ENCODE data around the gene KTN1. TPM values are rescaled to one million over a fixed set of nuclear protein-coding genes. Genes with fewer than 3 reads are reported as not detected.

KTN1 gene
- 90.7 TPM for total RNA-seq (2013)
- polyA plus RNA-seq, result 10 to 100 TPM in 2 of 3 donors, 1 to 10 TPM in 1; 4.6 to 31.4 (median 17.9) TPM
- 14.0 and 21.6 TPM in 2 replicates for polyA minus RNA-seq
- total RNA-seq, result 180 to 332 (median 216) reads per million in 11 experiments

DNA sequence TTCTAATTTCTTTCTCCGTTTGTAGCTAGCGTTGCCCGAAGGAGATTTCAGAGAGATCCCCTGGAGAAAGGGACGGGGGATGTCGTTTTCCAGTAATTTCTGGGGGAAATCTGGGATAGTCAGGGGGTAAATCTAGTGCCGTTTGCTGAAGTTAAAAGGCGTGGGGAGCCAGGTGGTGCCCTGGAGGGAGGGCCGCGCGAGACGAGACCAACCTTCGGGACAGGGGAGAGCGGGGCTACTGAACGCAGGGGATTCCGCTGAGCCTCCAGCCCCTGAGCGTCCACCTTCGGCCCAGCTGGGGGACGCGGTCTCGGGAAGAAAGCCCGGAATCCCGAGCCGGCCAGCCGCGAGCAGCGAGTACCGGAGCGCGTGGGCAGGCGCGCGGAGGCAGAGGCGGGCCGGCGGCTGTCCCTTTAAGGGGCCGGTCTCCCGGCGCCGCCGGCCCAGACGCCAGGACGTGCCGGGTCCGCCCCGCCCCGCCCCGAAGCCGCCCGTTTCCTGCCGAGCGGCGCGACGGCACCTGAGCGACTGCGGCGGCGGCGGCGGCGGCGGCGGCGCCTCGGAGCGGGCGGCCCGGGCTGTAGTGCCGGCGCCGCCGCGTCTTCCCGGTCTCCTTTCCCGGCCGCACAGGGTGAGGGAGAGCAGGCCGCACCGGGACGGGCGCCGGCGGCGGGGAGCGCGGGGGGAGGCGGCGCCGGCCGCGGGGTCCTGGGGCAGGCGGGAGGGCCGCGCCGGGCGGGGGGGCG is at the start of gene KTN1:
Gene KTN1 (plus strand): TSS at position 484 of the 746 bp plus-strand sequence. CDS start 31,842 bp downstream, outside the sequence.
- Histone ChIP-seq H3K79me2 (ENCODE audit: insufficient read depth, low read length) (peaks cover 45% of the 10 kb centered on the region), H3K4me1 (ENCODE audit: control insufficient read depth in 1 of 2, insufficient read depth in 2 of 2, low read length in 2 of 2) (peaks cover 35 to 48% of the 10 kb centered on the region in 2 donors), H3K9me3 (replicated peaks in 1 of 2; ENCODE audit: control insufficient read depth in 1 of 2, insufficient read depth in 1 of 2, low read length in 2 of 2) (no peaks in the 10 kb centered on the region), H3K36me3 (replicated peaks in 1 of 2; ENCODE audit: control insufficient read depth in 1 of 2, insufficient read depth in 2 of 2, low read length in 2 of 2) (no peaks in the 10 kb centered on the region), H3K4me2 (replicated peaks; ENCODE audit: extremely low read depth, low read length, poor library complexity, severe bottlenecking) (peak within 1 kb of the TSS; percentile 84), H3K27me3 (ENCODE audit: control insufficient read depth in 2 of 2, insufficient read depth in 2 of 2, low read length in 2 of 2) (no peaks in the 10 kb centered on the region), H2AFZ (ENCODE audit: insufficient read depth, low read depth, low read length, poor library complexity, severe bottlenecking) (peak within 1 kb of the TSS; percentile 89), H3K4me3 (replicated peaks in 1 of 3; ENCODE audit: low read depth in 2 of 3, low read length in 3 of 3) (peak within 1 kb of the TSS; percentile 74 to 86 (median 81)), H3K9ac (ENCODE audit: insufficient read depth, low read length, poor library complexity, severe bottlenecking) (peak within 1 kb of the TSS; percentile 78), H4K20me1 (ENCODE audit: insufficient read depth, low read length) (peaks cover 39% of the 10 kb centered on the region), H3K27ac (ENCODE audit: low read depth in 1 of 2, low read length in 2 of 2) (peak within 1 kb of the TSS; percentile 46 to 64)
- H3K4me3 Mint-ChIP-seq, result peak within 1 kb of the TSS; percentile 90 to 95
- no peaks in the 10 kb centered on the region for H3K9me3 Mint-ChIP-seq
- DNase-seq, result peak; percentile 45 to 63 (median 50)
- no peak for TF ChIP-seq CTCF (IDR thresholded peaks at IDR 0.05)
- H3K4me1 Mint-ChIP-seq, result peaks cover 29% of the 10 kb centered on the region
- under 1% methylated on average over 95 of the region's 96 CpGs for WGBS (ENCODE audit: insufficient coverage)
- peaks cover 0 to 2% (median 2%) of the 10 kb centered on the region in 3 donors for H3K27me3 Mint-ChIP-seq (ENCODE audit: low read depth in 3 of 3)
- no peaks in the 10 kb centered on the region for H3K36me3 Mint-ChIP-seq
- H3K27ac Mint-ChIP-seq, result peak within 1 kb of the TSS; percentile 64 to 88 (median 83)
- intact Hi-C loops (cut with micrococcal nuclease), result loop anchor here in 1 of 2 donors (10.0 kb wide), 1 partner anchor 135 kb away; the partner anchor contains the start of gene TBPL2

DNA sequence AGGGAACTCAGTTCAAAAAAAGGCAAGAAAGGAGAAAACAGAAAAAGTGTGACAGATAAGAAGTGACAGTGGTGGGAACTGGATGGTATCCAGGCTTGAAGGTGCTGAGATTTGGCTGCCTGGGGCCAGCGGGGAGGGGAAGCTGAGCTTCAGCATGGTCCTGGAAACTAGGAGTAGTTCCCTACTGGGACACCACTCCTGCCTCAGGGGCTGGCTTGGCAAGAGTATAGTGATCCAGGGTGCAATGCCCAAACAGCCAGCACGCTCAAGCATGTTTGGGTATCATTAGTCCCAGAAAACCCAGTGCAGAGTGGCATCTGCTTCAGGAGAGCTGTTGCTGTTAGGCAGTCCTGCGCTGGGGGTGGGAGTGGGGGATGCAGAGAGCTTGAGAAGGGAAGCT is 49.5 kb upstream of the KTN1 start:
- Histone ChIP-seq H3K4me3 (replicated peaks in 1 of 3; ENCODE audit: low read depth in 2 of 3, low read length in 3 of 3) (no peak overlapping the region), H2AFZ (ENCODE audit: insufficient read depth, low read depth, low read length, poor library complexity, severe bottlenecking) (no peak overlapping the region), H3K4me1 (ENCODE audit: control insufficient read depth in 1 of 2, insufficient read depth in 2 of 2, low read length in 2 of 2) (no peaks in the 10 kb centered on the region), H3K9ac (ENCODE audit: insufficient read depth, low read length, poor library complexity, severe bottlenecking) (no peak overlapping the region), H3K79me2 (ENCODE audit: insufficient read depth, low read length) (no peaks in the 10 kb centered on the region), H3K27ac (ENCODE audit: low read depth in 1 of 2, low read length in 2 of 2) (no peak overlapping the region), H3K9me3 (replicated peaks in 1 of 2; ENCODE audit: control insufficient read depth in 1 of 2, insufficient read depth in 1 of 2, low read length in 2 of 2) (no peaks in the 10 kb centered on the region), H4K20me1 (ENCODE audit: insufficient read depth, low read length) (no peaks in the 10 kb centered on the region), H3K27me3 (ENCODE audit: control insufficient read depth in 2 of 2, insufficient read depth in 2 of 2, low read length in 2 of 2) (no peaks in the 10 kb centered on the region), H3K36me3 (replicated peaks in 1 of 2; ENCODE audit: control insufficient read depth in 1 of 2, insufficient read depth in 2 of 2, low read length in 2 of 2) (no peaks in the 10 kb centered on the region), H3K4me2 (replicated peaks; ENCODE audit: extremely low read depth, low read length, poor library complexity, severe bottlenecking) (no peak overlapping the region)
- H3K4me1 Mint-ChIP-seq, result no peaks in the 10 kb centered on the region
- peaks cover 0 to 3% (median 0%) of the 10 kb centered on the region in 7 donors for H3K9me3 Mint-ChIP-seq
- H3K36me3 Mint-ChIP-seq, result no peaks in the 10 kb centered on the region
- peaks cover 0 to 2% (median 0%) of the 10 kb centered on the region in 3 donors for H3K27me3 Mint-ChIP-seq (ENCODE audit: low read depth in 3 of 3)
- H3K4me3 Mint-ChIP-seq, result no peak overlapping the region
- no peak overlapping the region for H3K27ac Mint-ChIP-seq
- intact Hi-C loops (cut with micrococcal nuclease), result no loop called here
- WGBS (ENCODE audit: insufficient coverage), result 90% methylated on average over 3 of the region's 3 CpGs
- DNase-seq, result no peak
- TF ChIP-seq CTCF (IDR thresholded peaks at IDR 0.05), result no peak

Measured in CD14-positive monocyte (primary cell).